GM12873 (cell line): ENCODE measurements around the gene TP53RK.

ENCODE experiments used
- CTCF ChIP-seq: IDR thresholded peaks from 2 replicates; pipeline ENCODE4 v1.5.1; 2012; ENCODE audit warnings: low read depth, mild to moderate bottlenecking, moderate library complexity, low read length, control low read depth; ENCODE audit not compliant: insufficient read depth; ENCODE audit errors: missing control alignments

TP53RK gene

GRCh38 chr20:46644160-46644559 lies 45.1 kb downstream of the TP53RK start:
- TF ChIP-seq CTCF = no peak

- no peak for TF ChIP-seq CTCF
Measured at GRCh38 chr20:46642969-46643343, 46.3 kb downstream of the TP53RK start.

- no peak for TF ChIP-seq CTCF
Measured at GRCh38 chr20:46642265-46642968, 46.8 kb downstream of the TP53RK start.

- no peak for TF ChIP-seq CTCF
Measured at GRCh38 chr20:46641424-46641823, 47.8 kb downstream of the TP53RK start.

GRCh38 chr20:46640536-46641311 lies 48.5 kb downstream of the TP53RK start:
- TF ChIP-seq CTCF = no peak

- no peak for TF ChIP-seq CTCF
Measured at GRCh38 chr20:46640044-46640443, 49.2 kb downstream of the TP53RK start.

- TF ChIP-seq CTCF = no peak
Measured at GRCh38 chr20:46639587-46639986, 49.7 kb downstream of the TP53RK start.
